Measurements from ENCODE around the gene OR8K5.
"Not testable (repeated sequence)": the region's sequence is repeated elsewhere in the genome, so short reads cannot be mapped to it uniquely, and the experiment has no call there.

OR8K5 gene

GRCh38 chr11:56160217-56160616, at the start of gene OR8K5:
TSS of gene OR8K5 (minus strand) at chr11:56160317. CDS start at chr11:56160317, 0 bp downstream.
- DNase-seq: no peak

- DNase-seq: no peak
Measured at GRCh38 chr11:56207790-56208189, 47.7 kb upstream of the OR8K5 start.

- no peak for DNase-seq
Measured at GRCh38 chr11:56197367-56197766, 37.2 kb upstream of the OR8K5 start.

- DNase-seq: no peak
Measured at GRCh38 chr11:56196705-56197104, 36.6 kb upstream of the OR8K5 start.

GRCh38 chr11:56188602-56189001, 28.5 kb upstream of the OR8K5 start:
- no peak for DNase-seq

- DNase-seq: no peak
Measured at GRCh38 chr11:56183459-56183858, 23.3 kb upstream of the OR8K5 start.

- DNase-seq: no peak
Measured at GRCh38 chr11:56176318-56176717, 16.2 kb upstream of the OR8K5 start, which contains the start of gene OR5J2. TSS of gene OR5J2 (plus strand) at chr11:56176618. CDS start at chr11:56176618, 0 bp downstream.

GRCh38 chr11:56172256-56172830, 12.2 kb upstream of the OR8K5 start:
- DNase-seq: no peak

GRCh38 chr11:56163804-56164203, 3.7 kb upstream of the OR8K5 start:
- no peak for DNase-seq

GRCh38 chr11:56152333-56152732, 7.8 kb downstream of the OR8K5 start:
- no peak for DNase-seq

- no peak for DNase-seq
Measured at GRCh38 chr11:56151376-56151775, 8.7 kb downstream of the OR8K5 start.

GRCh38 chr11:56143681-56144080, 16.4 kb downstream of the OR8K5 start:
- not testable (repeated sequence) for DNase-seq

GRCh38 chr11:56140151-56140661, 19.9 kb downstream of the OR8K5 start, which contains the start of gene OR8J3:
TSS of gene OR8J3 (minus strand) at chr11:56140201. CDS start at chr11:56137718, 2,483 bp downstream.
- DNase-seq: no peak

- no peak for DNase-seq
Measured at GRCh38 chr11:56122073-56122472, 38.0 kb downstream of the OR8K5 start, which contains the start of gene OR8H3. TSS of gene OR8H3 (plus strand) at chr11:56122373. CDS start at chr11:56122373, 0 bp downstream.
